ENCODE data around the gene GP1BB. TPM values are rescaled to one million over a fixed set of nuclear protein-coding genes. Genes with fewer than 3 reads are reported as not detected.
A peak's percentile ranks its signal among the peaks of the same experiment; 100 is the strongest.

Gene GP1BB
- total RNA-seq, 1 experiment from 2014 or later = 3.6 TPM

DNA sequence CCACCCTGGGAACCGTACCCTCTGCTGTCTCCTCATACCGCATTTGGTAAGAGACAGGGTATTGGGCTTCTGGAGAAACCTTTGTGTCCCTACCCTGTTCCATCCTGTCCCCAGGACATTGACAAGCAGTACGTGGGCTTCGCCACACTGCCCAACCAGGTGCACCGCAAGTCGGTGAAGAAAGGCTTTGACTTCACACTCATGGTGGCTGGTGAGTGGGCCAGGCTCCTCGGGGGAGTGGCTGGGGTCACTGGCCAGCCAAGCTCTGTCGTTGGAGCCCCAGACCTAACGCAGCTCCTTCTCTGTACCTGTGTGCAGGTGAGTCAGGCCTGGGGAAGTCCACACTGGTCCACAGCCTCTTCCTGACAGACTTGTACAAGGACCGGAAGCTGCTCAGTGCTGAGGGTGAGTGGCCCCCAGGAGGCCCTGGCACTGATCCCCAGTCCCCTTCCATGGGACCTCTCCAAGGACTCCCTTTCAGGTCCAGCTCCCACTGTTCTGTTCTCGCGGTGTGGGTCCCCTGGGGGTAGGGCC is 3.8 kb upstream of the GP1BB start:
- TF ChIP-seq POLR2AphosphoS5 (IDR thresholded peaks at IDR 0.05; ENCODE audit: low read depth, low read length) (no peak), SIN3A (IDR thresholded peaks at IDR 0.05; ENCODE audit: borderline replicate concordance, insufficient read depth, low read depth, low read length) (no peak), TCF7L2 (IDR thresholded peaks at IDR 0.05; ENCODE audit: low read depth, low read length) (no peak)
- TF ChIP-seq, protein P1, sequence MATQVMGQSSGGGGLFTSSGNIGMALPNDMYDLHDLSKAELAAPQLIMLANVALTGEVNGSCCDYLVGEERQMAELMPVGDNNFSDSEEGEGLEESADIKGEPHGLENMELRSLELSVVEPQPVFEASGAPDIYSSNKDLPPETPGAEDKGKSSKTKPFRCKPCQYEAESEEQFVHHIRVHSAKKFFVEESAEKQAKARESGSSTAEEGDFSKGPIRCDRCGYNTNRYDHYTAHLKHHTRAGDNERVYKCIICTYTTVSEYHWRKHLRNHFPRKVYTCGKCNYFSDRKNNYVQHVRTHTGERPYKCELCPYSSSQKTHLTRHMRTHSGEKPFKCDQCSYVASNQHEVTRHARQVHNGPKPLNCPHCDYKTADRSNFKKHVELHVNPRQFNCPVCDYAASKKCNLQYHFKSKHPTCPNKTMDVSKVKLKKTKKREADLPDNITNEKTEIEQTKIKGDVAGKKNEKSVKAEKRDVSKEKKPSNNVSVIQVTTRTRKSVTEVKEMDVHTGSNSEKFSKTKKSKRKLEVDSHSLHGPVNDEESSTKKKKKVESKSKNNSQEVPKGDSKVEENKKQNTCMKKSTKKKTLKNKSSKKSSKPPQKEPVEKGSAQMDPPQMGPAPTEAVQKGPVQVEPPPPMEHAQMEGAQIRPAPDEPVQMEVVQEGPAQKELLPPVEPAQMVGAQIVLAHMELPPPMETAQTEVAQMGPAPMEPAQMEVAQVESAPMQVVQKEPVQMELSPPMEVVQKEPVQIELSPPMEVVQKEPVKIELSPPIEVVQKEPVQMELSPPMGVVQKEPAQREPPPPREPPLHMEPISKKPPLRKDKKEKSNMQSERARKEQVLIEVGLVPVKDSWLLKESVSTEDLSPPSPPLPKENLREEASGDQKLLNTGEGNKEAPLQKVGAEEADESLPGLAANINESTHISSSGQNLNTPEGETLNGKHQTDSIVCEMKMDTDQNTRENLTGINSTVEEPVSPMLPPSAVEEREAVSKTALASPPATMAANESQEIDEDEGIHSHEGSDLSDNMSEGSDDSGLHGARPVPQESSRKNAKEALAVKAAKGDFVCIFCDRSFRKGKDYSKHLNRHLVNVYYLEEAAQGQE (IDR thresholded peaks at IDR 0.05; ENCODE audit: insufficient read depth in 1 of 2, low read depth in 2 of 2, low read length in 1 of 2) = no peak
- TF ChIP-seq, protein P2, sequence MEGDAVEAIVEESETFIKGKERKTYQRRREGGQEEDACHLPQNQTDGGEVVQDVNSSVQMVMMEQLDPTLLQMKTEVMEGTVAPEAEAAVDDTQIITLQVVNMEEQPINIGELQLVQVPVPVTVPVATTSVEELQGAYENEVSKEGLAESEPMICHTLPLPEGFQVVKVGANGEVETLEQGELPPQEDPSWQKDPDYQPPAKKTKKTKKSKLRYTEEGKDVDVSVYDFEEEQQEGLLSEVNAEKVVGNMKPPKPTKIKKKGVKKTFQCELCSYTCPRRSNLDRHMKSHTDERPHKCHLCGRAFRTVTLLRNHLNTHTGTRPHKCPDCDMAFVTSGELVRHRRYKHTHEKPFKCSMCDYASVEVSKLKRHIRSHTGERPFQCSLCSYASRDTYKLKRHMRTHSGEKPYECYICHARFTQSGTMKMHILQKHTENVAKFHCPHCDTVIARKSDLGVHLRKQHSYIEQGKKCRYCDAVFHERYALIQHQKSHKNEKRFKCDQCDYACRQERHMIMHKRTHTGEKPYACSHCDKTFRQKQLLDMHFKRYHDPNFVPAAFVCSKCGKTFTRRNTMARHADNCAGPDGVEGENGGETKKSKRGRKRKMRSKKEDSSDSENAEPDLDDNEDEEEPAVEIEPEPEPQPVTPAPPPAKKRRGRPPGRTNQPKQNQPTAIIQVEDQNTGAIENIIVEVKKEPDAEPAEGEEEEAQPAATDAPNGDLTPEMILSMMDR (IDR thresholded peaks at IDR 0.05) = no peak
- in situ Hi-C loops (cut with HindIII; ENCODE audit: low pct_unique_long_range_greater_than_20kb, low sequenced_read_pairs) (no loop called here), intact Hi-C loops (cut with micrococcal nuclease; ENCODE audit: unreplicated experiment) (no loop called here)
- POLR2A ChIA-PET = no interaction called here
- ATAC-seq = no peak
- Histone ChIP-seq H3K27ac (ENCODE audit: low read length) (no peak overlapping the region), H3K9me3 (ENCODE audit: control insufficient read depth, insufficient read depth, low read depth, low read length) (no peaks in the 10 kb centered on the region), H3K27me3 (ENCODE audit: control insufficient read depth, insufficient read depth, low read length) (no peaks in the 10 kb centered on the region), H3K36me3 (ENCODE audit: control insufficient read depth, insufficient read depth, low read length) (no peaks in the 10 kb centered on the region), H3K4me1 (ENCODE audit: control insufficient read depth, insufficient read depth, low read length) (0 out of 2 replicates have a peak, but pooled peaks cover 3% of the 10 kb centered on the region), H3K4me3 (ENCODE audit: low read depth in 2 of 2, low read length in 2 of 2) (no peak overlapping the region)
- CTCF ChIA-PET = interaction anchor here (0.5 to 1.4 kb wide), 2 partner anchors 11 to 367 kb away, joined by 3 to 4 read pairs; no protein-coding TSS in a partner anchor
- BruUV-seq (replicated peaks) = no TSS peak
- no peak for DNase-seq (ENCODE audit: low read depth, low spot score)

DNA sequence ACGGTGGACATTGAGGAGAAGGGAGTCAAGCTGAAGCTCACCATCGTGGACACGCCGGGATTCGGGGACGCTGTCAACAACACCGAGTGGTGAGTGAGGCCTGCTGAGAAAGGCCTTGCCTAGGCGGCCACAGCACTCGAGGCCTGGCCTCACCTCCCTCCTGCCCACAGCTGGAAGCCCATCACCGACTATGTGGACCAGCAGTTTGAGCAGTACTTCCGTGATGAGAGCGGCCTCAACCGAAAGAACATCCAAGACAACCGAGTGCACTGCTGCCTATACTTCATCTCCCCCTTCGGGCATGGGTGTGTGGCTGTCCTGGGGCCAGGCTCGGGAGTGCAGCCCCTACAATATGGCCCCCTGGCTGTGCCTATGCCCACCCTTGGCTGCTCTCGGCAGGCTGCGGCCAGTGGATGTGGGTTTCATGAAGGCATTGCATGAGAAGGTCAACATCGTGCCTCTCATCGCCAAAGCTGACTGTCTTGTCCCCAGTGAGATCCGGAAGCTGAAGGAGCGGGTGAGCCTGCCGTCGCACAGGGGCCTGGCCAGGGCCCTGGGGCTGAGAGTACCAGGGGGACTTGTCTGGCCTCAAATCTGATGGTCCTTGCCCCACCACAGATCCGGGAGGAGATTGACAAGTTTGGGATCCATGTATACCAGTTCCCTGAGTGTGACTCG is 3.0 kb upstream of the GP1BB start:
- no peaks in the 10 kb centered on the region for H3K36me3 ChIP-seq (ENCODE audit: control insufficient read depth, insufficient read depth, low read length)
- 0 out of 2 replicates have a peak, but pooled peaks cover 3% of the 10 kb centered on the region for H3K4me1 ChIP-seq (ENCODE audit: control insufficient read depth, insufficient read depth, low read length)
- ATAC-seq (no peak), DNase-seq (ENCODE audit: low read depth, low spot score) (no peak)
- TSS peak; percentile 63 for BruUV-seq (replicated peaks)
- ChIA-PET POLR2A (interaction anchor here (0.5 kb wide), 1 partner anchor 80 kb away, joined by 7 read pairs; no protein-coding TSS in a partner anchor), CTCF (interaction anchor here (0.5 to 1.4 kb wide), 2 partner anchors 10 to 366 kb away, joined by 3 to 4 read pairs; no protein-coding TSS in a partner anchor)
- no peak for TF ChIP-seq TCF7L2 (IDR thresholded peaks at IDR 0.05; ENCODE audit: low read depth, low read length)
- TF ChIP-seq POLR2AphosphoS5 (IDR thresholded peaks at IDR 0.05; ENCODE audit: low read depth, low read length) = no peak
- TF ChIP-seq, protein P2 (IDR thresholded peaks at IDR 0.05) = no peak
- no peaks in the 10 kb centered on the region for H3K9me3 ChIP-seq (ENCODE audit: control insufficient read depth, insufficient read depth, low read depth, low read length)
- H3K27ac ChIP-seq (ENCODE audit: low read length) = no peak overlapping the region
- intact Hi-C loops (cut with micrococcal nuclease; ENCODE audit: unreplicated experiment) = no loop called here
- in situ Hi-C loops (cut with HindIII; ENCODE audit: low pct_unique_long_range_greater_than_20kb, low sequenced_read_pairs) = no loop called here
- no peaks in the 10 kb centered on the region for H3K27me3 ChIP-seq (ENCODE audit: control insufficient read depth, insufficient read depth, low read length)
- H3K4me3 ChIP-seq (ENCODE audit: low read depth in 2 of 2, low read length in 2 of 2) = no peak overlapping the region
